GM12892 (cell line): ENCODE data around the gene OR2AG2.

Source experiments
- POLR2A ChIP-seq: IDR thresholded peaks from 2 replicates; pipeline ENCODE4 v1.6.1; 2011; ENCODE audit warnings: low read depth, low read length, control low read depth
- POLR2AphosphoS5 ChIP-seq: IDR thresholded peaks from 2 replicates; pipeline ENCODE4 v1.6.1; 2011; ENCODE audit warnings: low read depth, low read length, control low read depth
- TAF1 ChIP-seq: IDR thresholded peaks from 2 replicates; pipeline ENCODE4 v1.6.1; 2011; ENCODE audit warnings: low read depth, mild to moderate bottlenecking, control low read depth, low read length, borderline replicate concordance

- no peak for TF ChIP-seq POLR2A
- TF ChIP-seq TAF1 = no peak
- no peak for TF ChIP-seq POLR2AphosphoS5
These were observed 22.9 kb upstream of the OR2AG2 start for GRCh38 chr11:6794639-6795038.
